CD4-positive, alpha-beta T cell treated with Interleukin-17A for 4 hours (primary cell): ENCODE data around the gene DDX28.
"Not testable (repeated sequence)": the region's sequence is repeated elsewhere in the genome, so short reads cannot be mapped to it uniquely, and the experiment has no call there.

ENCODE experiments used
- DNase-seq: peaks from one replicate; pipeline ENCODE4 v3.0.0-alpha.2; 2020; ENCODE audit warnings: mixed read lengths

DDX28 gene

DNA sequence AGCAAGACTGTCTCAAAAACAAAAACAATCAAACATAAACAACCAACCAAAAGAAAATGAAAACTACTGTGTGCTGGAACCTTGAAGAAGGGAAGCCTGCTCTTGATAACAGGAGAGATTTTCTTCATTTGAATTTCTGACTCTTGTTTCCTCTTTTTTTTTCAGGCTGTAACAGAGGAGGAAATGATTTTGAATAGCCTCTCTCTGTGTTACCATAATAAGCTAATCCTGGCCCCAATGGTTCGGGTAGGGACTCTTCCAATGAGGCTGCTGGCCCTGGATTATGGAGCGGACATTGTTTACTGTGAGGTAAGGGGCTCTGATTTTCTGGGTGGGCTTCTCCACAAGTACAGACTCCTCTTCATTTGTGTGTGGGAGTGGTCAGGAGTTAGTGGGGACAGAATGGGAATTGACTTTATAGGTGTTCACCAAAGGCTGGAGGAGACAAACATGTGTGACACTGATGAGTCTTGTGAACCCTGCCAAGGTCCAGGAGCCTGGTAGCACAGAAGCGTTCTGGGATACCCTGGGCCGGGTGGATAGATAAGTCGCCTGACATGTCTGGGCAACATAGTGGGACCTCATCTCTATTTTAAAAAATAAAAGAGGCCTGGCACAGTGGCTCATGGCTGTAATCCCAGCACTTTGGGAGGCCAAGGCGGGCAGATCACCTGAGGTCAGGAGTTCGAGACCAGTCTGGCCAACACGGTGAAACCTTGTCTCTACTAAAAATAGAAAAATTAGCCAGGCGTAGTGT is 15.0 kb upstream of the DDX28 start:
- DNase-seq: no peak

DNA sequence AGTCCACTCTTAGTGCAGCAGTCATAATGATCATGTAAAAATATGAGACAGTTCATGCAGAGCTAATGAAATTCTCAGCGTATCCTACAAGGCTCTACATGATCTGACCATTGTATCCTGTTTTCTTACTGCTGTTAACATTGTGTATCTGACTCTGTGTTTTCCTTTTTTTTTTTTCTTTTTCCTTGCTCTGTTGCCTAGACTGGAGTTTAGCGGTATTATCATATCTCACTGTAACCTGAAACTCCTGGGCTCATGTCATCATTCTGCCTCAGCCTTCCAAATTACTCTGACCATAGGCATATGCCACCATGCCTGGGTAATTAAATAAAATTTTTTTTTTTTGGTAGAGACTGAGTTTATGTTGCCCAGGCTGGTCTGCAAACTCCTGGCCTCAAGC is 12.2 kb upstream of the DDX28 start:
- no peak for DNase-seq

- DNase-seq: no peak
Observed at GRCh38 chr16:68033101-68033500, 10.1 kb upstream of the DDX28 start.

DNA sequence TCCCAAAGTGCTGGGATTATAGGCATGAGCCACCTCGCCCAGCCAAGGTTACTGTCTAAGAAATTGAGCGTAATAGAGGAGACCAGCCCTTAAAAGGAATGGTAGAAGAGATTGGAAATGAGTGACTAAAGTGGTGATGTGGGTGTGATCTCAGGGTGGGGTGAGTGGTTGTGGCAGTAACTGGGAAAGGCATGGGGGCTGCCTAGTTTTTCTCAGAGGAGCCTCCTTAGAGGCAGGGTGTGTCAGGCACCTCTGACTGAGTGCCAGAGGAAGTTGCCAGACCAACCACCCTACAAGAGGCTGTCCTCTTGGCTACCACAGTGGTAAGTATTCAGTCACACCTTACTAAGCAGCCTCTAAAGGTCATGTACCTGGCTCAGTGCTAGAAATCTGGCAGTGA is 8.9 kb upstream of the DDX28 start:
- DNase-seq: no peak

- DNase-seq: not testable (repeated sequence)
Observed at GRCh38 chr16:68030108-68030507, 7.1 kb upstream of the DDX28 start.

DNA sequence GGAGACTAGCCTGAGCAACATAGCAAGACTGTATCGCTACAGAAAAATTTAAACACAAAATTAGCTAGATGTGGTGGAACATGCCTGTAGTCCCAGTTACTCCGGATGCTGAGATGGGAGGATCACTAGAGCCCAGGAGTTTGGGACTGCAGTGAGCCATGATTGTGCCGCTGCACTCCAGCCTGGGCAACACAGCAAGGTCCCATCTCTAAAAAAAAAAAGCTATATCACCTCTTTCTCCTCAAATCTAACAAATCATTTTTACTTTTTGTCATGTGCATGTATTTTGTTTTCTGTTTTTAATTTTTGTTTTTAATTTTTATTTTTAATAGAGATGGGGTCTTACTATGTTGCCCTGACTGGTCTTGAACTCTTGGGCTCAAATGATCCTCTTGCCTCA is 6.0 kb upstream of the DDX28 start:
- DNase-seq: no peak

- DNase-seq: no peak
Observed at GRCh38 chr16:68022278-68022727, 729 bp downstream of the DDX28 start.

GRCh38 chr16:68021490-68021889 is 1.5 kb downstream of the DDX28 start:
- no peak for DNase-seq

DNA sequence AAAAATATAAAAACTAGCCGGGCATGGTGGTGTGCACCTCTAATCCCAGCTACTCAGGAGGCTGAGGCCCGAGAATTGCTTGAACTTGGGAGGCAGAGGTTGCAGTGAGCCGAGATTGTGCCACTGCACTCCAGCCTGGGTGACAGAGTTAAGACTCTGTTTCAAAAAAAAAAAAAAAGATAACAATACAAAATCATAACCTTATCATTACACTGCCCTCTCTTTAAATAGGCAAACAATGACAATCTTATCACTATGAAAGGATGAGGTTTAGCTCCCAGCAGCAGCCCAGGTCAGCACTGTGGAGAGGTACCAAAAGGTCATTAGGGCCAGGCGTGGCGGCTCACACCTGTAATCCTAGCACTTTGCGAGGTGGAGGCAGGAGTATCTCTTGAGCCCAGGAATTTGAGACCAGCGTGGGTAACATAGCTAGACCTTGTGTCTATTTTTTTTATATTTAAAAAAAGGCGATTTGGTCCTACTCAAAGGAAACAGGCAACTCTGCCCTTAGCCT is 3.8 kb downstream of the DDX28 start:
- DNase-seq: no peak

DNA sequence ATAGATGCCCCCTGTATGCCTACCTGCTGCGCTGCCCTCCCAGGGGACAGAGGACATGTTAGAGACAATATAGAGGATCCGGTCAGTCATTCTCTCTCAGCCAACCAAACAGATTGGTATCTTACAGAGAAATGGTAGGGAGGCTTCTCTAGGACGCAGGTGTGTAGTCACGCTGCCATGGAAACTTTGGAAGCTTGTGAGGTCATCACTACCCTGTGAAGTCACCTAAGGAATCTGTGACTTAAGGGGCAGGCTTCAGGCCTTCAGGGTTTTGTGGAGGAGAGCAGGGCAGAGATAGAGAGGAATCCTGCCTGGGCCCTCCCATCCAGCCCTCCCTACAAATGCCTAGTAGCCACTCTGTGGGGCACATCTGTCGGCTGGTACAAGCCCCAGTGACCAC is 7.4 kb downstream of the DDX28 start, which contains the start of gene DPEP2NB:
Gene DPEP2NB, minus strand, starts transcription at position 231 of the 400 bp plus-strand sequence. Its CDS starts 141 bp downstream, at position 90.
- DNase-seq: no peak

GRCh38 chr16:68013440-68013839 is 9.6 kb downstream of the DDX28 start:
- no peak for DNase-seq

DNA sequence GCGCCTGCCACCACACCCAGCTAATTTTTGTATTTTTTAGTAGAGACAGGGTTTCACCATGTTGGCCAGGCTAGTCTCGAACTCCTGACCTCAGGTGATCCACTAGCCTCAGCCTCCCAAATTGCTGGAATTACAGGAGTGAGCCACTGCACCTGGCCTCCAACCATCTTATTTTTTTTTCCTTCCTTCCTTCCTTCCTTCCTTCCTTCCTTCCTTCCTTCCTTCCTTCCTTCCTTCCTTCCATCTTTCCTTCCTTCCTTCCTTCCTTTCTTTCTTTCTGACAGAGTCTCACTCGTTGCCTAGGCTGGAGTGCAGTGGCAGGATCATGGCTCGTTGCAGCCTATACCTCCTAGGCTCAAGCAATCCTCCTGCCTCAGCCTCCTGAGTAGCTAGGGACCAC is 13.2 kb downstream of the DDX28 start:
- not testable (repeated sequence) for DNase-seq

DNA sequence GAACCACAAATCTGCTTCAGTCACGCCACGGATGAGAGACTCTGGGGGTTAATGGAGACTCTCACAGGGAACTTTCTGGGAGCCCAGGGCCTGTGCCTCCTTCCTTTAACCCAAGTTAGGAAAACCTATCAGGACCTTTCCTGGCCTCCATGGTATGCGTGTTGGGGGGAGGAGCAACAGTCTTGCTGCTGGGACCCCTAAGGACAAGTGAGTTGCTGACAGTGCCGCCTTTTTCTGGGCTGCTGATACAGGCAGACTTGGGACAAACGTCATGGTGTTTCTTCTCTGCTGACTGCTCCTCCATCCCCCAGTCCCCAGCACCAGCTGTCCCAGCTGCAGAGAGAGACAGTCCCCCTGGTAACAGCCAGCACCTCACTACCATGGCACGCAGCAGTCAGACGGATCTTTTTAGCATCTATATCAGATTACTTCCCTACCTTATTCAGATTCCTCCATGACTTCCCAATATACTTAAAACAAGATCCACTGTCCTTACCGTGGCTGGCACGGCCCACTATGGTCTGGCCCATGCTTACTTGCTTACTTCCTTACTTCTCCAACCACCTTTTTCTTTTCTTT is 13.8 kb downstream of the DDX28 start:
- DNase-seq: no peak

DNA sequence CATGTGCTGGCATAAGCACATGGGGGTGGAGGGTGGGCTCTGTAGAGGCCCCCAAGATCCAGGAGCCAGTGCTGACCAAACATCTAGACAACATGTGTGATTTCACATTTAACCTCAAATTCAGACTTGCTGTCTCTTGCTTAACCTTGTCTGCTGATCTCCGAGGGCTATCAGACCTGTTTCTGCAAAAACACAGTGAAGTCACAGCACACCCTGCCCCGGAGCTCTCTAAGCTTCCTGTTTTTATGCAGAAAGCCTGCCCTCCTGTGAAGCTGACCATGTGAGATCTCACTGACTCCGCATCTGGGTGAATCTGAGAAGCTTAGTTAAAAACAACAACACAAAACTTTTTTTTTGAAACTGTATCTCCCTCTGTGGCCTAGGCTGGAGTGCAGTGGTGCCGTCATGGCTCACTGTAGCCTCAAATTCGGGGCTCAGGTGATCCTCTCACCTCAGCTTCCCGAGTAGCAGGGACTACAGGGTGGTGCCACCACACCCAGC is 17.2 kb downstream of the DDX28 start:
- DNase-seq: peak; percentile 78

DNA sequence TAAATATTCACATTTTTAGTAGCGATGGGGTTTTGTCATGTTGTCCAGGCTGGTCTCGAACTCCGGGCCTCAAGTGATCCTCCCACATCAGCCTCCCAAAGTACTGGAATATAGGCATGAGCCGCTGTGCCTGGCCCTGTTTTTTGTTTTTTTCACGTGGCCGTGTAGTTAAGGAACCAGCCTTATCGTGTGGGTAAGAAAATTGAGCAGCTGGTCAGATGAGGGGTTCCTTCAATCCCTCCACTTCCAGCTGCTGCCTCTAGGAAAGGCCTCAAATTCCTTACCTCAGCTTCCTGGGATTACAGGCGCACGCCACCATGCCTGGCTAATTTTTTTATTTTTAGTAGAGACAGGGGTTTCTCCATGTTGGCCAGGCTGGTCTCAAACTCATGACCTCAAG is 17.8 kb downstream of the DDX28 start:
- no peak for DNase-seq

GRCh38 chr16:68003031-68003430 is 20.0 kb downstream of the DDX28 start:
- DNase-seq: no peak

GRCh38 chr16:68000450-68000849 is 22.6 kb downstream of the DDX28 start:
- no peak for DNase-seq

GRCh38 chr16:67999985-68000384 is 23.0 kb downstream of the DDX28 start:
- peak; percentile 24 for DNase-seq

DNA sequence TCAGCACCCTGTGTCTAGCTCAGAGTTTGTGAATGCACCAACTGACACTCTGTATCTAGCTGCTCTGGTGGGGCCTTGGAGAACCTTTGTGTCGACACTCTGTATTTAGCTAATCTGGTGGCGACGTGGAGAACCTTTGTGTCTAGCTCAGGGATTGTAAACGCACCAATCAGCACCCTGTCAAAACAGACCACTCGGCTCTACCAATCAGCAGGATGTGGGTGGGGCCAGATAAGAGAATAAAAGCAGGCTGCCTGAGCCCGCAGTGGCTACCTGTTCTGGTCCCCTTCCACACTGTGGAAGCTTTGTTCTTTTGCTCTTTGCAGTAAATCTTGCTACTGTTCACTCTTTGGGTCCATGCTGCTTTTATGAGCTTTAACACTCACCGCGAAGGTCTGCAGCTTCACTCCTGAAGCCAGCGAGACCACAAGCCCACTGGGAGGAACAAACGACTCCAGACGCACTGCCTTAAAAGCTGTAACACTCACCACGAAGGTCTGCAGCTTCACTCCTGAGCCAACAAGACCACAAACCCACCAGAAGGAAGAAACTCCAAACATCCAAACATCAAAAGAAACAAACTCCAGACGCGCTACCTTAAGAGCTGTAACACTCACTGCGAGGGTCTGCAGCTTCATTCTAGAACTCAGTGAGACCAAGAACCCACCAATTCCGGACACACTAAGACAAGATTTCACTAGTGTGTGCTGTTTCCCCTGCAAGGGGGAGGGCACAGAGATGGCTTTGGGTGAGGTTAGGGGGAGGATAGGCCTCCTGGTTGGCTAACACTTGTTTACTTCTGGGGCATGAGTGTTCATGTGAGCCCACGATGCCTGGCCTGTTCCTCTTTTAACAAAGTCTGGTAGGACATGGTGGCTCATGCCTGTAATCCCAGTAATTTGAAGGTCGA is 24.0 kb downstream of the DDX28 start, which contains the start of gene DPEP2:
Gene DPEP2, minus strand, starts transcription at position 706 of the 910 bp plus-strand sequence. CDS start 6,272 bp downstream, outside the sequence.
- peak; percentile 74 for DNase-seq

- not testable (repeated sequence) for DNase-seq
Observed at GRCh38 chr16:67998231-67998778, 24.7 kb downstream of the DDX28 start.

GRCh38 chr16:67996666-67997065 is 26.4 kb downstream of the DDX28 start:
- DNase-seq: no peak

- peak; percentile 26 for DNase-seq
Observed at GRCh38 chr16:67995423-67995822, 27.6 kb downstream of the DDX28 start.

DNA sequence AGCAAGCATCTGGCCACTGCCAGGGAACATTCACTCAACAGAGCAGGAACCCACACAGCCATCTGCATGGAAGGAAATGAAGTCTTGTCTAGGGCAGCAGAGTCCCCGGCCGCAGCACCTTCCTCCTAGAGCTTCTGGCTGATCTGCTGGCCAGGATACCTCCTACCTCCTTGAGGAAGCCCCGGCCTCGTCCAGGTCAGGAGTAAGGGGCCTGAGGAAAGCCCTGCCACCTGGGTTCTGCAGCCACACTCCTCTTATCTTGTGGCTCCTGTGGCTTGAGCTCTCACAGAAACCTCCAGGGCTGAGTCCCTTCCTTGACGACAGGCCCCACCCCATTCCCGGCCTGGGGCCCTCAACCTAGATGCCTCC is 29.0 kb downstream of the DDX28 start:
- DNase-seq: not testable (repeated sequence)
